Posterior cingulate gyrus (tissue), 11 donors: Measurements from ENCODE around the gene BLOC1S5.
"Not testable (repeated sequence)": the region's sequence is repeated elsewhere in the genome, so short reads cannot be mapped to it uniquely, and the experiment has no call there.

Source experiments
- DNase-seq, 10 donors: peaks; one replicate each; pipeline versions ENCODE4 v3.0.0 to v3.0.0-alpha.2; 2020 to 2021; ENCODE audit warnings: mixed read lengths in 3 of 10
- intact Hi-C: fragments of 100-400 bp; cut with DNase I; formaldehyde crosslinking; loops from one replicate; pipeline ENCODE4 v1.15.1; 2023

BLOC1S5 gene

DNA sequence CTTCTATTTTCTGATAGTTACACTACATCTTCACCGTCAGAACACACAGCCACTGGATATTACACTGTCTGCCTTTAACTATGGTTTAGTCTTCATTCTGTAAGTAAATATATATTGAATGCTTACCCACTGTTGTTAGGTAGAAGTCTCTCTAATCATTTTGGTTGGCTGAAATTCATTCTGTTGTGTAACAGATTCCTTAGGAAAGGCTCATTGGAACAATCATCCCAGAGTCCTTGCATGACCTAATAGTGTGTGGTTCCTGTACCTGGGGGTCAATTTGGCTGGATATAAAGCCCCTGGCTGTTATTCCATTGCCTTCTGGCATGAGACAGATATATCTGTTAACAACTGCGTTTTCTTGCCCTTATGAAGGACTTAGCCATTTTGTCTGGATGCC lies 9.9 kb downstream of the BLOC1S5 start:
- intact Hi-C loops, result no loop called here
- DNase-seq, result no peak

DNA sequence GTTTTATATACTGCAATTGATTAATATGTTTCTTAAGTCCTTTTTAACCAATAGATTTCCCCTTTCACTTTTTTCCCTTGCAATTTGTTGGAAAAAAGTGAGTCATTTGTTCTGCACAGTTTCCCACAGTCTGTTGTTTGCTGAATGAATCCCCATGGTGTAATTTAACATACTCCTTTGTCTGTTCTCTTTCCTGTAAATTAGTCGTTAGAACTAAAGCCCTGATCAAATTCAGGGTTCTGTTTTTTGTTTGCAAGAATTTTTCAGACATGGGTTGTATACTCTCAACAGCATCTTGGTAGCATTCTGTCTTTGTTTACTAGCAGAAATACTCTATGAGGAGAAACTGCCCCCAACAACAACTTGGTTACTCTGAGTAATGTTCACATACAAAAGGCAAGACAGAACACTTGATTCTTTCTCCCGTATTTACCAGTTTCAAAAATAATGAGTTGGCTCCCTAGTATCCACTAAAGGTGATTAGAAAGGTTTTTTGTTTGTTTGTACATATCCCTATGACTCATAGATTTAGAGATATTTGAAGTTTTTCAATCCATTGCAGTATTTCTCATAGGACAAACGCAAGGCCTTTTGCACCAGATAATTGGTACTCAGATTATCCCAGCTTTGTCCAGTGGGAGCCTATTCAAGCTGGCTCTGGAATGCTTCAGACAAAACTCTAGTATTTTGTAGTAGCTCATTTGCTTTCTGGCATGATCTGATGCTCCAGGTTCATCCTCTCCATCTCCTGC lies 16.5 kb downstream of the BLOC1S5 start:
- no peak for DNase-seq
- intact Hi-C loops, result no loop called here

DNA sequence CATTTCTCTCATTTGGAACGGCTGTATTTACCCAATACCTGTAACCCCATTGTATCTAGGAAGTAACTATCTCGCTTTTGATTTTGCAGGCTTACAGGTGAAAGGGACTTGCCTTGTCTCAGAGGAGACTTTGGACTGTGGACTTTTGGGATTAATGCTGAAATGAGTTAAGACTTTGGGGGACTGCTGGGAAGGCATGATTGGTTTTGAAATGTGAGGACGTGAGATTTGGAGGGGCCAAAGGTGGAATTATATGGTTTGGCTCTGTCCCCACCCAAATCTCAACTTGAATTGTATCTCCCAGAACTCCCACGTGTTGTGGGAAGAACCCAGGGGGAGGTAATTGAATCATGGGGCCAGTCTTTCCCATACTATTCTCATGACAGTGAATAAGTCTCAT lies 18.4 kb downstream of the BLOC1S5 start:
- intact Hi-C loops, DNase-seq: not testable (repeated sequence)

DNA sequence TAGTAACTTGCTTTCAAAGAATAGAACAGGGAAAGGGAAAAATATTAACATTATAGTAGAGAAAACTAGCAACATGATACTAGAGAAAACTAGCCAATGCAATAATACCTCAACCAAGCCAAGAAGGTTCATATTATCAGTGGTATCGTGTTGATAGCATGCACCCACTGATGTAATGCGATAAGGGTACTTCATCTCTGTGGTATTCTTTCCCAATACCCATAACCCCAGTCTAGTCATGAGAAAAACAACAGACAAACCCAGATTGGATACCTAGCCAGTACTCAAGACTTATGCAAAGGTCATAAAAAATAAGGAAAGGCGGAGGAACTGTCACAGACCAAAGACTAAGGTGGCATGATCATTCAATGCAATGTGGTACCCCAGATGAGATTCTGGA lies 21.0 kb downstream of the BLOC1S5 start:
- intact Hi-C loops, result no loop called here

DNA sequence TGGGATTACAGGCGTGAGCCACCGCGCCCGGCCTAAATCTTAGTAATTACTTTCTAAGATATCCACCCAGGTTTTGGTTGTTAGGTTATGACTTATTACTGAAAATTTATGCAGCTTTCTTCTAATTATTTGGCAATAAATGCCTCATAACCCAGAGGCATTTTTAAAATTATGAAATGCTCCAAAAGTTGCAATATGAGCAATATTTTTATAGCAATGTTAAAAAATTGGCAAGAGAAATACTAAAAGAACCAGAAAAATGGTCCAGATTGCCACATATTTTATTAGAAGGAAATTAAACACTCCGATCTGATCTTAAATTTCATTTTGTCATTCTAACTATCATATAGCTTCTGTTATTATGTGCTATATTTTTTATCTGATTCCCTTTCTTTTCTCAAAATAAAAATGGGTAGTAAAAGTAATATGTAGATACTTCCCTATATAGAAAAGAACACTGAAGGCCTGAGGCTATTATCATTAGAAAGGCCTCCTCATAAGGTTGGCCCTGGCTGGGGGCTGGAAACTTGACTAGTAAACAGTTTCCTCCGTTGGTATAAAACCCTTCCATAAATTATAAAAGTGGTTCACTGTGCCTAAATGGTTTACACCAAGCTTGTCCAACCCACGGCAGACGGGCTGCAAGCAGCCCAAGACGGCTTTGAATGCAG lies 22.1 kb downstream of the BLOC1S5 start:
- intact Hi-C loops, result no loop called here
- DNase-seq, result no peak

More for the DNA sequence above, 21.0 kb downstream of the BLOC1S5 start:
- DNase-seq, result no peak

DNA sequence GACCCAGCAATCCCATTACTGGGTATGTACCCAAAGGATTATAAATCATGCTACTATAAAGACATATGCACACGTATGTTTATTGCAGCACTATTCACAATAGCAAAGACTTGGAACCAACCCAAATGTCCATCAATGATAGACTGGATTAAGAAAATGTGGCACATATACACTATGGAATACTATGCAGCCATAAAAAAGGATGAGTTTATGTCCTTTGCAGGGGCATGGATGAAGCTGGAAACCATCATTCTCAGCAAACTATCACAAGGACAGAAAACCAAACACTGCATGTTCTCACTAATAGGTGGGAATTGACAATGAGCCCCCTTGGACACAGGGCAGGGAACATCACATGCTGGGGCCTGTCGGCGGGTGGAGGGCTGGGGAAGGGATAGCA lies 30.1 kb downstream of the BLOC1S5 start:
- intact Hi-C loops, DNase-seq: not testable (repeated sequence)

DNA sequence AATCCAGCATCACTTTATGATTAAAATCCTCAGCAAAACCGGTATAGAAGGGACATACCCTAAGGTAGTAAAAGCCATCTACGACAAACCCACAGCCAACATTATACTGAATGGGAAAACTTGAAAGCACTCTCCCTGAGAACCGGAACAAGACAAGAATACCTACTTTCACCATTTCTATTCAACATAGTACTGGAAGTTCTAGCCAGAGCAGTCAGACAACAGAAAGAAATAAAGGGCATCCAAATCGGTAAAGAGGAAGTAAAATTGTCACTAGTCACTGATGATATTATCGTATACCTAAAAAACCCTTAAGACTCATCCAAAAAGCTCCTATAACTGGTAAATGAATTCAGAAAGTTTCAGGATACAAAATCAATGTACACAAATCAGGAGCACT lies 33.3 kb downstream of the BLOC1S5 start:
- no peak for DNase-seq
- intact Hi-C loops, result no loop called here

DNA sequence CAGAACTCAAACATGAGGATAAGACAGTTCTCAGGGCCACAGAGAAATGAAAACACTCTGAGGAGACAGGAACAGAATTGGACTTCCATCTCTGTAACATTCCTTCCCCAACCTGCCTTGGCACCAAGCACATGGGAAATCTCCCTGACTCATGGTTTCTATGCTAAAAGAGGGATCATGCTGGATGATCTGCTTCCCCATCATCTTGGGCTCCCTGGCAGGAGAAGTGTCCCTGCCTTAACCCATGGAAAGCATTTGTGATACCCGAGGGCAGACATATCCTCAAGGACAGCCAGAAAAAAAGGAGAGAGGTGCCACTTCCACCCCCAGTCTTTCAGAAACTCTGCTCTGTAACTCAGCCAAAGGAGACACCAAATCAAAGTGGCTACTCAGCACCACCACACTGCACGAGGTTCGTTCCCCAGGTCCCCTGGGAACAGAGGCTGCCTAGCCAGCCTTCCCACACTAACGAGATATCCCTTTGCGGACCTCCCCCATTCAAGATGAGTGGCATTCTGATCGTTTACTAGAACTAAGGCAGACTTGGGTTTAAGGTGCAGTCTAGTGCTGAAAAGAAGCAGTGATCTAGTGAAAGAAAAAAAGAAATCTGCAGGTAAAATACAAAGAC lies 34.8 kb downstream of the BLOC1S5 start:
- intact Hi-C loops, result no loop called here
- DNase-seq, result no peak

DNA sequence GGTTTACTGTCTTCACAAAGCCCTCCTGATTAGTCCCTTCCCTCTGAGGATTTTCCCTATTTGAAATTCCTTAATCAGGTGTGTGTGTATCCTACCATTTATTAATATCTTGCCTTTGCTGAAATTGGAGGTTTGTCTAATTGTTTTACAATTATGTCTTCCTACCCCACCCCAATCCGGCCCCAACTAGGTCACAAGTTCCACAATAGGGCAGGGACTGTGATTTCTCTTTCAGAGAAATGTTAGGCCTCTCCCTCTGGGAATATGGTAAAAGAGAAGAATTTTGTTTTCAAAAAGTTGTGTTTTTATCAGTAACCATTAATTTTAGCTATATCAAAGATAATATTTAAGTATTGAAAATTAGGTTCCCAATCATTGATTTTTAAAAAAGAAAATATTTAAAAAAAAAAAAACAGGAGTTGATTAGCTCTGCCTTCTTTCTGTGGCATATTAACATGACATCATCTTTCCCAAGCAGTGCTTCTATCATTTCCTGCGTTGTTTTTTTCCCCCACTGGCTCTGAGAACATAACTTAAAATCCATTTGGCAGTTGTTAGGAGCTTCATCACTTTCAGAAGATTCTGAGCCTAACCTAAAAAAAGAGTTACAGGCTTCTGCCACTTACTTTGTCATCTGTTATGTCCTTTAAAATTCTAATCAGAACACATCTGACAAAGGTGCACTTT lies 36.1 kb downstream of the BLOC1S5 start:
- intact Hi-C loops, result no loop called here
- DNase-seq, result no peak

DNA sequence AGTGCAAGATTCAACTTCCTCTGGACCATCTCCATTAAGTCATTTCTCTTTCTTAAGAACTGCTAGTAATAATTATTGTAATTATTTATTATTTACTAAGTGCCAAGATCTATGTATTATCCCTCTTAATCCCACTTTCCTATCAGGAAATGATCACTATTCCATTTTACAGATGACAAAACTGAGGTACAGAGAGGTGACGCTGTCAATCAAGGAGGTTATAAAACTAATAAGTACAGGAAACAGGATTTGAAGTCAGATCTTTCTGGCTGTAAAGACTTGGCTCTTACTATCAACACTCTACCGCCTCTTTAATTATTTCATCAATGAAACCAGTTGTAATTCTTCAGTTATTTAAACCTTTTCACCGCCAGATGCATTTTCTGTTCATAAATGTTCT lies 37.4 kb downstream of the BLOC1S5 start:
- DNase-seq, result no peak
- intact Hi-C loops, result no loop called here

DNA sequence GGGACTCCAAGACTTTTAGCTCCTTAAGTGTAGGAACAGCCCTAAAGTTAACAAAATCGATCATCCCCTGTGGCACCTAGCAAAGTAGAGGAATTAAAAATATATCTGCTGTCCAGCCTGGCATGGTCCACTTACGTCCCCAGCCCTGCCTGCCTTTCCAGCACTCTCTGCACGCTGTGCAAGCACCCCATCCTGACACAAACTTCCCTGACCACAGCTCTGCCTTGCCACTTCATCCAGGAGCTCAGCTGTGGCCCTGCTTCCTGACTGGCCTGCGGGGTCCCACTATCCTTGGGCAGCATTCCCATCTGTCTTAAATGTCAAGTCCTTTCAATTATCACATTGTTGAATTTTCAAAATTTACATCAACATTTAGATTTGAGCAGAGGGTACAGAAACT lies 39.0 kb downstream of the BLOC1S5 start:
- intact Hi-C loops, result no loop called here
- no peak for DNase-seq

DNA sequence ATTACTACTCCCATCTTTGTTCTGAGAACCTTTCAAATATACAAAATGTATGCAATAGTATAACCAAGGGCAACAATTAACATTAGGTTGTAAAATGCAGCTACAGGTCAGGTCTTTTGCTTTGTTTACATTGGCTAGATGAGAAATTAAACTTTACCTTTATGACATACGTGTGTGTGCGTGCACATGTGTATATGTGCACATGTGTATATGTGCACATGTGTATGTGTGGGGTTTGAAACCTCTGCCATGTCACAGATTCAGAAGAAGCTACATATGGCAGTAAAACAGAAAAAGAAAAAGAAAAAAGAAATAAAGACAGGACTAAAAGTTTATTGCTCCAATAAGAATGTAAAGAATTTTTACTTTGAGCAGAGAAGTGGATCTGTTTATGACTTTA lies 40.6 kb downstream of the BLOC1S5 start:
- intact Hi-C loops, result no loop called here
- no peak for DNase-seq

DNA sequence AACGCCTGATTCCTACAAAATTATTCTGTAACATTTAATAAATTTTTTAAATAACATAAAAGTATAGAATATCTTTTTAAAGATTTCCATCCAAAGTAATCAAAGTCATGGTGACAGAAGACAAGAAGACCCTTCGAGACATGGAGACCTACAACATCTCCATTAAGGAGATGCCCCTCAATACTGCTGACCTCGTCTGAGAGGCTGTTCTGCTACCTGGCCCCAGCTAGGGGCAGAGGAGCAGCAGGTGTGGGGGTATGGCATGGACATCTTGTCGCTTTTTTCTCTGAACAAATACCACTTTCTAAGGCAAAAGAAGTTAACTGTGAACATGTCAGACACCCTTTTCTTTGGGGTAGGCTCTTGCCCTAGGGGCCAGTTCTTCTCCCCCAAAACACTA lies 44.1 kb downstream of the BLOC1S5 start:
- DNase-seq, result no peak
- intact Hi-C loops, result no loop called here

DNA sequence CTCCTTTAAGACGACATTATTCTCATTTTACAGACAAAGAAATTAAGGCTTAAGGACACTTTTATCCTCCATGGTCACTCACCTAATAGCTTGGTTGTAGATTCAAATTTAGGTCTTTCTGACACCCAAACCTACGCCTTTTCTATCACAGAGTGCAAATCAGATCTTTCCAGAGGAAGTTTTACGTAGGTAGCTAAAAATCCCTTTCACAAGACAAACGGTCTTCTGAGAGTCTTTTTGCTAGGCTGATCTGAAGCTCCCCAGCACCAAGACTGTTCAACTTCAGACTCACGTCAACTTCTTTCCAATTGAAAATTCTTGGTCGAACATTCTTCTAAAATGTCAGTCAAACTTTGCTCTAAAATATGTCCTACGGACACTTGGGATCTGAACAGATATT lies 46.5 kb downstream of the BLOC1S5 start:
- intact Hi-C loops, result no loop called here
- no peak for DNase-seq

DNA sequence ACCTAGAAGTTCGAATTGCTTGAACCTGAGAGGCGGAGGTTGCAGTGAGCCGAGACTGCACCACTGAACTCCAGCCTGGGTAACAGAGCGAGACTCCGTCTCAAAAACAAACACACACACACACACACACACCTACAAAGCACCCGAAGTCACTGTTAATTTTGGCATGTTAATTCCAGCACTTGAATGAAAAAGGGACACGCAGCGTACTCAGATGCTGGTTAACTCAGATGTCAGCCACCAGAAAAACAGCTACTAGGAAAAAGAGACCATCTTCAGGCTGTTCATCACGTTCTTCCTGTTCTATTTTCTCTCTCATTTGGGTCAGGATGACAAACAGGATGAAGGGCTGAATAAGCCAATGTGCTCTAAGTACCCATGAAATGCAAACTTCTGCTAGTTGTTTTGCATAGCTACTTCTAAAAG lies 46.9 kb downstream of the BLOC1S5 start:
- intact Hi-C loops, result no loop called here

DNA sequence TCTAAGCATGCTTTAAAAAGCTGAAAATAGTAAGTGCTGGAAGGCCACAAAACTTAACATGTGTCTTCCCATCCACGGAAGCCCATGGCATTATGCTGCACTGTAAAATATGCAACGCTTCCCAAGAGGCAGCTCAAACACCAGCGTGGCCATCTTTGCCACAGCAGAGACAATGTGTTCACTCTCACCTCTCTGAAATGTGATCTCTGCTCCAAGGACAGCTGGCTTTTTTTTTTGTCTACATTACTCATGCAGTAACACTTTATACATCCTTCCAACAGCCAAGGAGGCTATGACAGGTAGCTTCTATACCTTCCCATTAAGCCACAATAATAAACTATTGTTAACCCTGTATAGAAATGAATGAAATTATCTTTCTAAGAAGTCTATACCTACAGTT lies 49.2 kb downstream of the BLOC1S5 start:
- DNase-seq, result no peak
- intact Hi-C loops, result no loop called here

More for the DNA sequence above, 46.9 kb downstream of the BLOC1S5 start:
- no peak for DNase-seq

DNA sequence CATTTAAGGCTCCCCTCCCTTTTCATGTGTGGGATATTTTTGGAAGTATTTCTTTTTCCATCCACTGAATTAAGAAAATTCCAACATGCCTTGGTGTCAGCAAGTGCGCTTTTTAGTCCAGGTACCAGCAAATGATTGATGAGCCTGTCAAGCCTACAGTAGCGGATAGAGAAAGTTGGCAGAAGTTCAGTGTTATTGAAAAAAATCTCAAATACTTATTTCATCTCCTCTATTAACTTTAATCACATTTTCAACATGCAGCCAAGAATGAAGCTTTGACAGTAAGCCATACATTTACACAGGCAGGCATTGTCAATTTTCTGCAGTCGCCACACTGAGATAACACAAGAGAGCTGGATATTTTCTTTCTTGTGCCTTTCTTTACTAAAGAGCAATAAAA lies 50.4 kb downstream of the BLOC1S5 start:
- DNase-seq, result no peak
- intact Hi-C loops, result no loop called here

DNA sequence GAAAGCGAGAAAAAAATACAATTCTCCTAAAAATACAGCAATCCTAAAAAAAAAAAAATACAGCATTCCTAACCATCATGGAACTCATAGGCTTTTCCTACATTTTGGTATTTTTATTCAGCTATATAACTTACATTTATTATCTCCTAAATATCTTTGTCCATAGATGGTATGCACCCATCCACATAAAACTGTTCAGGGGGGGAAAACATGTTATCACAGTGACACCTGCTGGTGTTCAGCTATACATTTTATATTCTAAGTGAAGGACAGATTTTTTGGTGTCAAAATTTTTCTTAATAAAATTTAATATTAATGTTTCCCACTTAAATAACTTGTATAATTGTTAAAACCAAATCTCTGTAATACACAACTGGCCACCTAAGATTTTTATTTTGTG lies 58.0 kb downstream of the BLOC1S5 start:
- intact Hi-C loops, result loop anchor here (5.0 kb wide), 1 partner anchor 284 kb away; no protein-coding TSS in a partner anchor
- DNase-seq, result no peak

DNA sequence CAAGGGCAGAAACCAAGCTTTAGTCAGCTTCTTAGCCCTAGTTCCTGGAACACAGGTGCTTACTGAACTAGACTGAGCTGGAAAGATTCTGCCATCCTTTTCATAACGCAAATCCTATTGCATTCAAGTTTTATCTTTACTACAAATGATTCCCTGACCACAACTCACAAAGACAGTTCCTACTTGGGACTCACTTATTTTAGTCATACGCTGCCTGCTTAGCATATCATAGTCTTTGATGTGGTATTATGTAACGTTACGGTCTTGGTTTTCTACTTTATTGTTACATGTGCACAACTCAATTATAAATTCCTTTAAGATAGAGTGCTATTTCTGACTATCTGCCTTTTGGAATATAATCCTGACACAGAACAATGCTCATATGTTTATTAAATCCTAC lies 59.1 kb downstream of the BLOC1S5 start:
- intact Hi-C loops, result loop anchor here (5.0 kb wide), 1 partner anchor 283 kb away; no protein-coding TSS in a partner anchor
- DNase-seq, result no peak

DNA sequence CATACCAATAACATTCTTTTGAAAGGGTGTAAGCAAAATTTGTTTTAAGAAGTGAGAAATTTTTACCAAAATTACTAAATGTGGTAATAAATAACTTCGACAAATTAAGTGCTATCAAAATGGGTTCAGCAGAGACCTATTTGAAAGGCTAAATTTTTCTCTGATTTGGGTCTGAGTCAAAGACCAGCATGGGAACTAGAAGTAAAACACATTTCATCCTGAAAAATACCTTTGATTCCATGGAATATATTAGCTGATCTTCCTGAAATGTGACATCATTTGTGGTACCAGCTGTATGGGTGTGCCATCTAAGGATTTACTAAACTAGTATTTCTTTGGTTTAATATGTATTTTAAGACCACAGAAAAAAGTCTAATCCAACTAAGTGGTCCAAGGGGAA lies 63.6 kb downstream of the BLOC1S5 start:
- intact Hi-C loops, result no loop called here
- DNase-seq, result no peak

DNA sequence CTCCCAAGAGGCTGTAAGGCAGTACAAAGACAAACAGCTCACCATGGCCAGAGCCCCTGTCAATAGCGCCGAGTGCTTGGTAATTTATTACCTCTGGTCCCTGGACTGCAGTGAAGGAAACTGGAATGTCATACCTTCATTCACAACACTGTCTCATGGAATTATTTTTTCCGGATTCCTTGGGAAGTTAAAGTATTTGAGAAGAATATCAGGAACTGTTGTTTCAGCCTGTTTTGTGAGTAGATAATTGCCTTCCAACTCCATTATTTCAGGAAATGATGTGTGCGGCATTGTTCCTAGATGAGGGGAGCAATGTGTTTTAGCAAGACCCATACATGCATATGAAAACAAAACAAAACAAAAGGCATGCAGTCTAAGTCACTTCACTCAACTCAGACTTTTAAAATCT lies 64.0 kb downstream of the BLOC1S5 start:
- intact Hi-C loops, result no loop called here
- no peak for DNase-seq
